Measurements from ENCODE around the gene SP3. TPM values are rescaled to one million over a fixed set of nuclear protein-coding genes. Genes with fewer than 3 reads are reported as not detected.

The SP3 gene
- 36.7 TPM for total RNA-seq
- long read RNA-seq, full-length matches to known transcripts, result 49 of 76 reads
- long read RNA-seq, partial matches to known transcripts, result 21 of 76 reads
- long read RNA-seq, other reads (novel, unspliced or antisense), result 6 of 76 reads

GRCh38 chr2:173965372-173966025, at the start of gene SP3:
SP3 (minus strand) TSS chr2:173965373; CDS start chr2:173965171, 202 bp downstream.
- intact Hi-C loops (cut with micrococcal nuclease), result no loop called here

DNA sequence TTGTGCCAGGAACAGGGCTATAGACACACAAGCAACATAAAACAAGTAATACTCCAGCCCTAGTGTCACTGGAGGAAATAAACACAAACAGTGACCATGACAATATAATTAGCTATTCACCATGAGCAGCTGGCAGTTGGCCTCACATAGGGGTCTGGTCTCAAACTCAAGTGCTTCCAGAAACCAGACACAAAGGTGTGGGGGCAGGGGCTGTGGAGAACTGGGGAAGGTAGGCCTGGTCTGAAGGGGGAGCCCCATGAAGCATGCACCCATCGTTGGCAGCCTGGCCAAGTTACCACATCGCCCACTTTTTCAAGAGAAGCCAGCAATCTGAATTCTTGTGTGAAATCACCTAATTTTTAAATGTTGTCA, 49.5 kb upstream of the SP3 start:
- DNase-seq (no peak), ATAC-seq (peak; percentile 5)
- intact Hi-C loops (cut with micrococcal nuclease), result no loop called here

More at GRCh38 chr2:173965372-173966025, at the start of gene SP3:
- DNase-seq (peak; percentile 98), ATAC-seq (peak; percentile 89)

DNA sequence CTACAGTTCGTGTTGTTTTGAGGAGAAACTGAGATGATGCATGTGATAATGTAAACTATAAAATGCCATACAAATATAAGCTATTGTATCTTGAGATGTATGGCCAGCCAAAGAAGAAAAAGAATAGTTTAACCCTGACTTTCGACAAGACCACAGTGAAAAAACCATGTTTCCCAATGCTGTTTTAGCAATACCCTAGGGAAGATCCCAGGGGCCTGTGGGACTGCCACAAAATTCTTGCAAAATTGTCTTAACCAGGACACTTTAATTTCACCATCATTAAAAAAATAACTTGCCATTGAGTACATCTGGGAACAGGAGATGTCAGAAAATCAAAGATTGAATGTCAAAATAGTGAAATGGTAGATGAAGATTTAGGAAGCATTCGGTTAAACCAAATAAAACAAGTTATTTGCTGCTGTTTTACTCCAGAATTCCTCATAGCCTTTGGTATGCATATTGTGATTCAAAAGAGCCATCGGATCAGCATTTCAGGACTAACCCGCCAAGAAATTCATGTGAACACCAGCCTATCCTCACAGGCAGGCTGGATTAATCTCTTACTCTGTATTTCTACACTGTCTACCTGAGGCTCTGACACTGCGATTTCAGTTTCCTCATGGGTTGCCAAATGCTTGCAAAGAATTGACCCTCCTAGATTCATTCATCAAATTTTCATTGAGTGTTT, 49.0 kb upstream of the SP3 start:
- intact Hi-C loops (cut with micrococcal nuclease), result no loop called here
- ATAC-seq, result no peak

DNA sequence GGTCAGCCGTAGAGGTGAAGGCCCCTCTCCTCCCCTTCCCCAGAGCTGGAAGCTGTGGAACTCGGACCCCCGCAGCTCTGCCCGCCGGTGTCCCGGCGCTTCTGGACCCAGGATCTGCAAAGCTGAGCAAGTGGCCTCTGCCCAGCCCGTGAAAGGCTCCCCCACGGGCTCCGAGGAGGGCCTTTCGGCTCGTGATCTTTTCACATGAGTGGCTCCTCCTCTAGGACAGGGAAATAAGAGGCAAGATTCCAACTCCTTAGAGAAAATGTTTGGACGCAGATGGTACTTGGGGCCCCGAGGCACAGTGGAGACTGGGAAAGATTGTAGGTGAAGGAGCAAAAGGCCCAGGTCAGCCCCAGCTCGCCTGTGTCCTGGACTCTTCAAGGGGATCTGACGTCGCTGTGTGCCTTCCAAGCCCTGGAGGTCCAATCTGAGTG, 48.2 kb upstream of the SP3 start:
- intact Hi-C loops (cut with micrococcal nuclease), result no loop called here
- DNase-seq (peak; percentile 64), ATAC-seq (peak; percentile 67)

More for the DNA sequence above, 49.0 kb upstream of the SP3 start:
- DNase-seq, result no peak

- intact Hi-C loops (cut with micrococcal nuclease), result no loop called here
- ATAC-seq (peak; percentile 94), DNase-seq (peak; percentile 85)
Observed at GRCh38 chr2:174012347-174013314, 47.5 kb upstream of the SP3 start.

GRCh38 chr2:174011796-174012195, 46.6 kb upstream of the SP3 start:
- ATAC-seq, result no peak
- intact Hi-C loops (cut with micrococcal nuclease), result no loop called here
- DNase-seq, result no peak

- DNase-seq, result no peak
- intact Hi-C loops (cut with micrococcal nuclease), result no loop called here
- no peak for ATAC-seq
Observed at GRCh38 chr2:174011173-174011572, 46.0 kb upstream of the SP3 start.

DNA sequence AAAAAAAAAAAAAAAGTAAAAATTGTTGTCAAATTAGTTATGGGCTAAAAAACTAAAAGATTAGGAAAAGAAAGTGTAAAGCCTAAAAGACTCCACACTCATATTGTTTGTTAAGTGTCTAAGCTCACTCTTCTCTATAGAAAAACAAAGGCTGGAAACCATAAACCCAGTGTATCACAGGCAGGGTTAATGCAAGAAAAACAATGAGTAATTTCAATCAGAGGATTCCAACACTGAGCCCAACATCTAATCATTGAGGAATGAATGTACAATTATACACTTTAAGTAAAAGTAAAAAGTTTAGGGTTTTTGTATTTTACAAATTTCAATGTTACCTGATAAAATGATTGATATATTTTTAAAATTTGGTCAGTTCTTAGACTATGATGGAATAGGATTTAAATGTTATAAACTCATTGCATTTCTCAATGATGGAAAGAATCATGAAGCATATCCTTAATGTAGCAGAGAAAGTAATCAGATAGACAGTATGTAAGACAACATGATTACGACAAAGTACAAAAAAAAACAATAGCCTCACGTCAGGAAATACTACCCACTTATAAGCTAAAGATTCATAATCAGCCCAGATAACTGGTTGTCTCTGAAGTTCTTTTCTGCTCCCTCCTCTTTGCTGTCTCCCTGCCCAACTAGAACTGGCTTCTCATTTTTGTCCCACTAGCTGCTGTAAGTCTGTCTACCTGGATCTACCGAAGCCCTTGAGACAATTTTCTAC, 44.5 kb upstream of the SP3 start:
- intact Hi-C loops (cut with micrococcal nuclease), result no loop called here
- no peak for DNase-seq

GRCh38 chr2:174008720-174009119, 43.5 kb upstream of the SP3 start:
- intact Hi-C loops (cut with micrococcal nuclease), result no loop called here
- ATAC-seq (no peak), DNase-seq (no peak)

More for the DNA sequence above, 44.5 kb upstream of the SP3 start:
- no peak for ATAC-seq

DNA sequence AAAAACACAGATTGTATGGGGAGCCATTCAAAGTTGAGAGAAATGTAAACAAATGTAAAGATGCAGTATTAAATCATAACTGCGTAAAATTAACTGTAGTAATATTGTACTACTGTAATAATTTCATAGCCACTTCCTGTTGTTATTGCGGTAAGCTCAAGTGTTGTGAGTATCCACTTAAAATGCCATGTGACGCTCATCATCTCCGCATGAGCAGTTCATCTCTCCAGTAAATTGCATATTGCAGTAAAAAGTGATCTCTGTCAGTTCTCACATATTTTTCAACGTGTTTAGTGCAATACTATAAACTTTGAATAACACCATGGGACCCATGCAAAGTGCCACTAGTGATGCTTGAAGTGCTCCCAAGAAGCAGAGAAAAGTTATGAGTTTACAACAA, 41.8 kb upstream of the SP3 start:
- ATAC-seq (no peak), DNase-seq (no peak)
- intact Hi-C loops (cut with micrococcal nuclease), result no loop called here

- DNase-seq, result no peak
- intact Hi-C loops (cut with micrococcal nuclease), result no loop called here
Observed at GRCh38 chr2:174005801-174006419, 40.7 kb upstream of the SP3 start.

DNA sequence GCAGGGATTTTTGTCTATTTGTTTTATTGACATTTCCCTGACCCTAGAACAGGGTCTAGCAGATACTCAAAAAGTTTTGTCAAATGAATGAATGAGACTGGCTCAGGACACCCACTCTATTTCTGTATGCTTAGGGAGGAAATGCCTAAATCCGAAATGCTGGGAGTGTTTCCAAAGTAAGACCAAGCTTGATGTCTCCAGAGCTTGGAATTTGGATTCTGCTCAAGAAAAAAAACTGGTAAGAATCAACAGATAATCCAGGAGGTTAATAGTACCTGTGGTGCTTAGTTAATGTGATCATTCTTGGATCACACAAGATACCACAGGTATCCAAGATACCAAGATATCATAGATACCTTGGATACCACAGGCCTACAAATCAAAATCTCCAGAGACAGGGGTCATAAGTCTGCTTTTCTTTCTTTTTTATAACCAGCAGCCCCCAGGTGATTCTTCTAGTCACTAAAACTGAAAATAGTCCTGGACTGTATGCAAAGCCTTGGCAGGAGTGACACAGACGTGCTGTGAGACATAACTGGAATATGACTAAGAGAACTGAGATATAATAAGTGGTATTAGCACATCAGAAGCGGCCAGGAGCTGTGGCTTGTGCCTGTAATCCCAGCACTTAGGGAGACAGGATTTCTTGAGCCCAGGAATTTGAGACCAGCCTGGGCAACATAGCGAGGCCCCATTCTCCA, 39.9 kb upstream of the SP3 start:
- ATAC-seq, result peak; percentile 95
- intact Hi-C loops (cut with micrococcal nuclease), result no loop called here
- DNase-seq, result peak; percentile 46

More at GRCh38 chr2:174005801-174006419, 40.7 kb upstream of the SP3 start:
- no peak for ATAC-seq

DNA sequence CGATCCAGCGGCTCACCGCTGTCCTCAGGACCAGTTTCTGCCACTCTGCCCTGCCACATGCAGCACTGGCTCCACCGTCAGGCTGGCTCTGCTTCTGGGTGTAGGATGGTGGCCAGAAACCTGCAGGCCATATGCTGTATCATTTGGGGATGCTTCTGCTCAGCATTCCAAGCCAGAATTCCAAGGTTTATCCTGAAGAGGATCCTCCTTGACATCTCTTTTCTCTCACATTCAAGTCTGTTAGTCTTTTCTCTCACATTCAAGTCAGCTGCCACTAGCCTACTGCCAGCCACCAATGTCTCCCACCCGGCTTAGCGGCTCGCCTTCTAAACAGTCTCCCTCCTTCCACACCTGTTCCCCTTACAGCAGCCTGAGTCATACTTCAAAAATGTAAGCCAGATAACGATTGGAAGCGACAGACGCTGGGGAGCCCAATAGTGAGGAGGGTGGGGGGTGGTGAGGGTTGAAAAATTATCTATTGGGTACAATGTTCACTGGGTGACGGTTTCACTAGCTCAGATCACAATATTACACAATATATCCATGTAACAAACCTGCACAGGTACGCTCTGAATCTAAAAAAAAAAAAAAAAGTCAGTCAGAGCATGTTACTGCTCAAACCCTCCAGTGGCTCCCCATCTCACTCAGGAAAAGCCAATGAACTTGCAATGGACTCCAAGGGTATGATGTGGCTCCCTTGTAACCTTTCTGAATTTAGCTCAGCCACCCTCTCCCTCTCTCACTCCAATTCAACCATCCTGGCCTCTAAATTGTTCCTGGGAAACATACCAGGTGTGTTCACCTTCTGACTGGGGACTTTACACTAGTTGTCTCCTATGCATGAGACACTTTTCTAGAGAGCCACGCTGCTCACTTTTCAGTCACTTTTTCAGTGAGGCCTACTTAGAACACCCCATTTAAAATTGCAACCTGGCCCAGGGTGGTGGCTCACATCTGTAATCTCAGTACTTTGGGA, 38.8 kb upstream of the SP3 start:
- intact Hi-C loops (cut with micrococcal nuclease), result no loop called here
- ATAC-seq, result peak; percentile 59
- DNase-seq, result peak; percentile 53

- no peak for DNase-seq
- intact Hi-C loops (cut with micrococcal nuclease), result no loop called here
- ATAC-seq, result no peak
Observed at GRCh38 chr2:174002679-174003078, 37.5 kb upstream of the SP3 start.

GRCh38 chr2:174001107-174001506, 35.9 kb upstream of the SP3 start:
- DNase-seq (no peak), ATAC-seq (no peak)
- intact Hi-C loops (cut with micrococcal nuclease), result no loop called here

DNA sequence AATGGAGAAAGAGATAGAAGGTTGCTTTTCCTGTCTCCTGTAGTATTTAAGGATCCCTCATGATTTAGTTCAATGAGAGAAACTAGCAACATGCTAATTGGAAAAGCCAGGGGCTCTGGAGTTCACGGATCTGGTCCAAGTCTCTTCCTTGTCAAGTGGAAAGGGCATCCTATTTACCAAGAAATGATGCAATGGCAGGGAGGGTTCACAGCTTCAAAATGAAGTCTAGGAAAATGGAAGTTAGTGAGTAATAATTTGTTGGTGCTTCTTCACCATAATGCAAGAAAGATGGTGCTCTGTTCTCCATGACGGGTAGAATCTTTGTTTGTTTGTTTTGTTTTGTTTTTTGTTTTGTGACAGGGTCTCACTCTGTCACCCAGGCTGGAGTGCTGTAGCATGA, 34.6 kb upstream of the SP3 start:
- no peak for DNase-seq
- ATAC-seq, result no peak
- intact Hi-C loops (cut with micrococcal nuclease), result no loop called here

GRCh38 chr2:173999272-173999671, 34.1 kb upstream of the SP3 start:
- DNase-seq (peak; percentile 61), ATAC-seq (peak; percentile 45)
- intact Hi-C loops (cut with micrococcal nuclease), result no loop called here

Data from left ventricle myocardium superior (tissue), 1 donor.